CD4-positive, CD25-positive, alpha-beta regulatory T cell (primary cell): ENCODE results near the gene LZTS3. TPM values are rescaled to one million over a fixed set of nuclear protein-coding genes. Genes with fewer than 3 reads are reported as not detected.
"Not testable (repeated sequence)": the region's sequence is repeated elsewhere in the genome, so short reads cannot be mapped to it uniquely, and the experiment has no call there.

Experiments
- ATAC-seq, 2 donors: fragments of 150-1000 bp; cut with Tn5 transposase; one replicate each; pipeline ENCODE4 v1.10.0; 2021; ENCODE audit warnings: low read depth in 2 of 2, moderate number of reproducible peaks in 2 of 2, moderate library complexity in 1 of 2
- DNase-seq, 3 donors: peaks; one replicate each; pipeline versions ENCODE4 v3.0.0 to v3.0.0-alpha.2; 2012 to 2022; ENCODE audit warnings: mixed read lengths in 1 of 3
- H3K27ac ChIP-seq: one replicate; pipeline ENCODE4 v1.7.0; 2013; ENCODE audit warnings: mild to moderate bottlenecking, low read length; ENCODE audit not compliant: insufficient read depth, poor library complexity, severe bottlenecking
- H3K27me3 ChIP-seq: one replicate; pipeline ENCODE4 v1.7.0; 2013; ENCODE audit warnings: low read length; ENCODE audit not compliant: control insufficient read depth, insufficient read depth
- H3K36me3 ChIP-seq: one replicate; pipeline ENCODE4 v1.7.0; 2013; ENCODE audit warnings: mild to moderate bottlenecking, low read length, moderate library complexity; ENCODE audit not compliant: control insufficient read depth, insufficient read depth
- H3K4me1 ChIP-seq: 2 replicates; pipeline ENCODE4 v1.7.0; 2013; ENCODE audit warnings: mild to moderate bottlenecking, low read length; ENCODE audit not compliant: insufficient read depth, control insufficient read depth, poor library complexity, severe bottlenecking
- H3K4me3 ChIP-seq: one replicate; pipeline ENCODE4 v1.7.0; 2013; ENCODE audit warnings: low read depth, mild to moderate bottlenecking, low read length, moderate library complexity
- H3K9me3 ChIP-seq, 2 experiments: 1 replicate in 1 of 2; 2 replicates in 1 of 2; pipeline ENCODE4 v1.7.0; 2013; ENCODE audit warnings: low read length in 2 of 2, mild to moderate bottlenecking in 1 of 2, moderate library complexity in 1 of 2; ENCODE audit not compliant: control insufficient read depth in 2 of 2
- H3K27ac Mint-ChIP-seq, 3 donors: one replicate each; pipeline ENCODE4 v1.8.0; 2020 to 2022; ENCODE audit warnings: mild to moderate bottlenecking in 3 of 3, mixed read lengths in 3 of 3, moderate library complexity in 2 of 3
- H3K27me3 Mint-ChIP-seq: one replicate; pipeline ENCODE4 v1.8.0; 2022; ENCODE audit warnings: mild to moderate bottlenecking, mixed read lengths
- H3K36me3 Mint-ChIP-seq: one replicate; pipeline ENCODE4 v1.8.0; 2020; ENCODE audit warnings: mixed read lengths
- H3K4me1 Mint-ChIP-seq, 4 donors: one replicate each; pipeline ENCODE4 v1.8.0; 2020 to 2022; ENCODE audit warnings: mixed read lengths in 4 of 4, mild to moderate bottlenecking in 1 of 4
- H3K4me3 Mint-ChIP-seq, 4 donors: one replicate each; pipeline ENCODE4 v1.8.0; 2020 to 2022; ENCODE audit warnings: mild to moderate bottlenecking in 4 of 4, mixed read lengths in 4 of 4, moderate library complexity in 3 of 4
- H3K9me3 Mint-ChIP-seq, 7 donors: one replicate each; pipeline ENCODE4 v1.8.0; 2020 to 2022; ENCODE audit warnings: mixed read lengths in 7 of 7, mild to moderate bottlenecking in 3 of 7, moderate library complexity in 2 of 7
- polyA plus RNA-seq, 4 donors: library from polyadenylated mRNA; unstranded; fragments of 300-500 nt; fragmentation: Illumina TruSeq; gene quantifications; one replicate each; pipeline ENCODE4 v1.2.3, GENCODE V29; 2021
- total RNA-seq: library from RNA; stranded (reverse); gene quantifications from one replicate; pipeline ENCODE4 v1.2.3, GENCODE V29; 2022

The LZTS3 gene
- total and polyA plus RNA-seq, 5 donors from 2014 or later: 1.0 to 24.2 (median 1.1) TPM

- Mint-ChIP-seq H3K9me3 (peaks cover 0 to 1% (median 0%) of the 10 kb centered on the region in 7 donors), H3K27ac (peak overlapping the region in 1 of 3 donors; percentile 86), H3K36me3 (peaks cover 35% of the 10 kb centered on the region), H3K4me1 (peaks cover 0 to 3% (median 2%) of the 10 kb centered on the region in 4 donors), H3K4me3 (no peak overlapping the region), H3K27me3 (no peaks in the 10 kb centered on the region)
- no peaks in the 10 kb centered on the region for H3K4me1 ChIP-seq
- H3K27ac ChIP-seq: no peak overlapping the region
- H3K9me3 ChIP-seq: no peaks in the 10 kb centered on the region
- H3K36me3 ChIP-seq: peaks cover 36% of the 10 kb centered on the region
- no peak for ATAC-seq
- H3K27me3 ChIP-seq: no peaks in the 10 kb centered on the region
- H3K4me3 ChIP-seq: no peak overlapping the region
- no peak for DNase-seq
These were observed 15.6 kb upstream of the LZTS3 start for GRCh38 chr20:3188823-3189413.

GRCh38 chr20:3187861-3188260, 14.5 kb upstream of the LZTS3 start:
- H3K36me3 ChIP-seq: peaks cover 27% of the 10 kb centered on the region
- not testable (repeated sequence) for H3K9me3 ChIP-seq, H3K4me3 Mint-ChIP-seq, H3K9me3 Mint-ChIP-seq, H3K27me3 ChIP-seq, H3K4me1 ChIP-seq, ATAC-seq, H3K27ac ChIP-seq, H3K4me3 ChIP-seq, H3K4me1 Mint-ChIP-seq, DNase-seq, H3K27ac Mint-ChIP-seq, H3K27me3 Mint-ChIP-seq
- H3K36me3 Mint-ChIP-seq: peaks cover 34% of the 10 kb centered on the region

- Histone ChIP-seq H3K36me3 (no peaks in the 10 kb centered on the region), H3K4me1 (no peaks in the 10 kb centered on the region), H3K4me3 (no peak overlapping the region), H3K27me3 (no peaks in the 10 kb centered on the region), H3K27ac (no peak overlapping the region), H3K9me3 (no peaks in the 10 kb centered on the region)
- Mint-ChIP-seq H3K36me3 (peaks cover under 1% of the 10 kb centered on the region), H3K4me3 (no peak overlapping the region), H3K9me3 (no peaks in the 10 kb centered on the region), H3K27me3 (no peaks in the 10 kb centered on the region), H3K27ac (peak overlapping the region in 1 of 3 donors; percentile 67), H3K4me1 (peaks cover 0 to 5% (median 1%) of the 10 kb centered on the region in 4 donors)
- DNase-seq (no peak), ATAC-seq (no peak)
These were observed 10.7 kb upstream of the LZTS3 start for GRCh38 chr20:3183896-3184612.

GRCh38 chr20:3182429-3182828, 9.1 kb upstream of the LZTS3 start:
- H3K36me3 Mint-ChIP-seq, H3K4me1 Mint-ChIP-seq, H3K4me3 ChIP-seq, DNase-seq, H3K9me3 Mint-ChIP-seq, H3K27ac Mint-ChIP-seq, H3K4me3 Mint-ChIP-seq, H3K27me3 ChIP-seq, H3K27me3 Mint-ChIP-seq, H3K27ac ChIP-seq, H3K4me1 ChIP-seq, H3K9me3 ChIP-seq, H3K36me3 ChIP-seq, ATAC-seq: not testable (repeated sequence)

- Mint-ChIP-seq H3K9me3 (no peaks in the 10 kb centered on the region), H3K27me3 (no peaks in the 10 kb centered on the region), H3K4me1 (peaks cover 0 to 5% (median 3%) of the 10 kb centered on the region in 4 donors), H3K4me3 (no peak overlapping the region), H3K27ac (no peak overlapping the region), H3K36me3 (no peaks in the 10 kb centered on the region)
- ATAC-seq: no peak
- H3K36me3 ChIP-seq: no peaks in the 10 kb centered on the region
- no peaks in the 10 kb centered on the region for H3K27me3 ChIP-seq
- no peaks in the 10 kb centered on the region for H3K9me3 ChIP-seq
- no peak overlapping the region for H3K4me3 ChIP-seq
- DNase-seq: no peak
- no peaks in the 10 kb centered on the region for H3K4me1 ChIP-seq
- no peak overlapping the region for H3K27ac ChIP-seq
These were observed 7.9 kb upstream of the LZTS3 start for GRCh38 chr20:3181270-3181669.

GRCh38 chr20:3180319-3180718, 7.0 kb upstream of the LZTS3 start:
- Histone ChIP-seq H3K4me1 (no peaks in the 10 kb centered on the region), H3K9me3 (no peaks in the 10 kb centered on the region), H3K27ac (no peak overlapping the region), H3K36me3 (no peaks in the 10 kb centered on the region), H3K4me3 (no peak overlapping the region), H3K27me3 (no peaks in the 10 kb centered on the region)
- peaks cover 2 to 9% (median 3%) of the 10 kb centered on the region in 4 donors for H3K4me1 Mint-ChIP-seq
- no peak overlapping the region for H3K27ac Mint-ChIP-seq
- DNase-seq (no peak), ATAC-seq (no peak)
- no peak overlapping the region for H3K4me3 Mint-ChIP-seq
- H3K9me3 Mint-ChIP-seq: no peaks in the 10 kb centered on the region
- no peaks in the 10 kb centered on the region for H3K36me3 Mint-ChIP-seq
- H3K27me3 Mint-ChIP-seq: peaks cover 4% of the 10 kb centered on the region

GRCh38 chr20:3177746-3178485, 4.6 kb upstream of the LZTS3 start:
- H3K4me1 ChIP-seq: peaks cover 11% of the 10 kb centered on the region
- Mint-ChIP-seq H3K36me3 (no peaks in the 10 kb centered on the region), H3K27me3 (peaks cover 22% of the 10 kb centered on the region), H3K27ac (no peak overlapping the region), H3K9me3 (no peaks in the 10 kb centered on the region), H3K4me3 (peak overlapping the region in 1 of 4 donors; percentile 75), H3K4me1 (peaks cover 2 to 12% (median 11%) of the 10 kb centered on the region in 4 donors)
- H3K9me3 ChIP-seq: no peaks in the 10 kb centered on the region
- DNase-seq (no peak), ATAC-seq (no peak)
- H3K27ac ChIP-seq: no peak overlapping the region
- no peak overlapping the region for H3K4me3 ChIP-seq
- H3K27me3 ChIP-seq: peaks cover 5% of the 10 kb centered on the region
- H3K36me3 ChIP-seq: no peaks in the 10 kb centered on the region
